COLO668 (cell line): ENCODE measurements around the gene P2RY8.
"Not testable (repeated sequence)": the region's sequence is repeated elsewhere in the genome, so short reads cannot be mapped to it uniquely, and the experiment has no call there.

ENCODE experiments used
- DNase-seq: peaks from one replicate; lab custom pipeline; 2025; ENCODE audit not compliant: unreplicated experiment; lab: John Stamatoyannopoulos, UW

The P2RY8 gene

GRCh38 chrX:1446984-1447968, 89.7 kb downstream of the P2RY8 start:
- not testable (repeated sequence) for DNase-seq

GRCh38 chrX:1444561-1445500, 92.2 kb downstream of the P2RY8 start:
- no peak for DNase-seq

GRCh38 chrX:1443496-1444075, 93.4 kb downstream of the P2RY8 start:
- no peak for DNase-seq

DNA sequence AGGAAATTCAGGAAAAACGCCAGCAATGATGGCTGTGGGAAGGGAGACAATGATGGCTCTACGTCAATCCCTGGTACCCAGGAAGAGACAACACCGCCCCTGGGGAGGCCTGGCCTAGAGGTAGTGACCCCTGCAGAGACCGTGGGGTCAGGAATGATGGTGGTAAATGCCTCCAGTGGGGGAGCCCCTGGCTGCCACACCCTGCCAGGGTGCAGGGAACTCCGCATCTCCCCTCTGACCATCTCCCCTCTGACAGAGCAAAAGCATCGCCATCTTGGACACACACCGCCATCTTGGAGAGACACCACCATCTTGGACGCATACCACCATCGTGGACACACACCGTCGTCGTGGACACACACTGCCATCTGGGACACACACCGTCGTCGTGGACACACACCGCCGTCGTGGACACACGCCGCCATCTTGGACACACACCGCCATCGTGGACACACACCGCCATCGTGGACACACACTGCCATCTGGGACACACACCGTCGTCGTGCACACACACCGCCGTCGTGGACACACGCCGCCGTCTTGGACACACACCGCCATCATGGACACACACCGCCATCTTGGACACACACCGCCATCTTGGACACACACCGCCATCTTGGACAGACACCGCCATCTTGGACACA, 94.1 kb downstream of the P2RY8 start:
- no peak for DNase-seq

GRCh38 chrX:1442016-1442665, 94.8 kb downstream of the P2RY8 start:
- DNase-seq = no peak

GRCh38 chrX:1440506-1440905, 96.5 kb downstream of the P2RY8 start:
- no peak for DNase-seq

DNA sequence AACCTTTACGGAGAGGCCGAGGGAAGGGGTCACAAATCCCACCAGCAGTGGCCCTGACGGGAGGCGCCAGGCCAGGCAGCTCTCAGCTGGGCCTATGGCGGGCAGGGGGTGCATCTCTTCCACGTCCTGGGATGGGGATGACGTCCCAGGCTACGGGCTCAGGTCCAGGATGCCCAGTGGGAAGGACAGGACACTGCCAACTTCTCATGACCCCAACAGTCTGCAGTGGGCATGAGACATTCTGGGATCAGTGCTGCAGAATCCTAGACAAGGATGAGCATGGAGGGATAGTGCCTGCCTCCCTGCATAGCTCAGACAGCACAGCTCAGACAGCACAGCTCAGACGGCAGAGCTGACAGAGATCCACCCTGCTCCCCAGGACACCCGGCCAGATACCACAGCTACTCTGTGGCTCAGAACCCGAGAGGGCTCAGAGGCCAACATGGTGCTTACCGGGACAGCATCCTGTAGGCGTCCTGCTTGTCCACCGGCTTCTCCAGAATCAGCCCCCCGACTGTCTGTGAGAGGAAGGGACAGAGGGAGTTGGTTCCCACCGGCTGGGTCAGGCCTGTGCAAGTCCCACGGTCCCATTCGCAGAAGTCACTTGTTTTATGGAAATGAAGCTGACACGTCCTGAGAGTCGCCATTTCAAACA, 101.6 kb downstream of the P2RY8 start:
- no peak for DNase-seq

DNA sequence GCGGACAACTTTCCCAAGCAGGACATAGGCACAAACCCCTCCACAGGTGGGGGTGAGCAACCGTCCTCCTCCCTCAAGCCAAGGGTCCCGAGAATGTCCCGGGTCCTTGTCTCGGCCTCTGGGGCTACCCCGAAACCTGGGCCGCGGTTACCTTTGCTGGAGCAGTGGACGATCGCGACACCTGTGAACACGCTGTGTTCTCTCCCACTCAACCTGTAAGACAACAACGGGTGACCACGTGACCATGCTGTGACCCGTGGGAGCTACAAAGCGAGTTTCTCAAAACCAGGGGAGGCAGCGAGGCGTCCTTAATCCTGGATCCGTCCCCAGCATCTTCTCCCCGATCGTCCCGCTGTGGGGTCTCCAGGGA, 102.1 kb downstream of the P2RY8 start:
- no peak for DNase-seq

- DNase-seq = no peak
Measured at GRCh38 chrX:1433646-1434357, 103.2 kb downstream of the P2RY8 start.

DNA sequence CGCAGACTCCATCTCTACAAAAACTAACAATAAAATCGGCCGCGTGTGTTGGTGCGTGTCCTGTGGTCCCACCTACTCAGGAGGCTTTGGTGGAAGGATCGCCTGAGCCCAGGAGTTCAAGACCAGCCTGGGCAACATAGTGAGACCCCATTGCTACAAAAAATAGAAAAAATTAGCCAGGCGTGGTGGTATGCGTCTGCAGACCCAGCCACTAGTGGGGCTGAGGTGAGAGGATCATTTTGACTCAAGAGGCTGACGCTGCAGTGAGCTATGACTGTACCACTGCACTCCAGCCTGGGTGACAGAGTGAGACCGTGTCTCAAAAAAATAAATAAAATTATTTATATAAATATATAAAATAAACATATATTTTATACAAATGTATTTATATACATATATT, 106.5 kb downstream of the P2RY8 start:
- no peak for DNase-seq

DNA sequence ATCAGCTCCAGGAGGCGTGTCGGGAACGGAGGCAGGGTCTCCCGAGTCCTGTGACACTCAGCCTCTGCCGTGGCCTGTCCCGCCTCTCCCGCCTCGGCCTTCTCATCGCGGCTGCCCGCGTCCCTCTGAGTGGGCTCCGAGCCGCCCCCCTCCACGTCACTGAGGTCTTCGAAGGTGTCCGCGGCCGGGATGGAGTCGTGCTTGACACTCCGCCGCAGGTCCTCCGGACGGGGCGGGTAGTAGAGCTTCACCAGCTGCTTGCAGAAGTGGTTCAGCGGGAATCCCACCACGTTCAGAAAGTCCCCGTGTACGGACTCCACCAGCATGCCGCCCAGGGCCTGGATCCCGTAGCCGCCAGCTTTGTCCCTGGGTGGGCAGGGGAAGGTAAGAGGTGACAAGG, 109.2 kb downstream of the P2RY8 start:
- DNase-seq = no peak

GRCh38 chrX:1426321-1426720, 110.7 kb downstream of the P2RY8 start:
- not testable (repeated sequence) for DNase-seq

DNA sequence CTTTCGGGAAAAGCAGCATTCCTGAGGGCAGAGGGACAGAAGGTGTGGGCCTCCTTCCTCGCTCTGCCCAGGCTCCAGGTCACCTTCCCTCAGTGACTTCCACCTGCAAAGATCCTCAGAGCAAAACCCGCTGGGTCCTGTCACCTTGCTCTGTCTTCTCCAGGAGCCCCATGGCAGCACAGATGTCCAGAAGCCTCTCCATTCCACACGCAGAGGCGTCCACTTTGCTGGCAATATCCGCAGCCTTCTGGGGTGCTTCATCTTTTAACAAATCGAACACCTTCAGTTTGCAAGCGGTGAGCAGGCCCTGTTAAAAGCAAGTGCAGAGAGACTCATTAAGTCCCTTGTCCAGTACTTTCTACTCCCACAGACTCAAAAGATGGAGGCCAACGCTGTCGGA, 111.6 kb downstream of the P2RY8 start:
- no peak for DNase-seq

GRCh38 chrX:1424147-1424851, 112.7 kb downstream of the P2RY8 start:
- no peak for DNase-seq

DNA sequence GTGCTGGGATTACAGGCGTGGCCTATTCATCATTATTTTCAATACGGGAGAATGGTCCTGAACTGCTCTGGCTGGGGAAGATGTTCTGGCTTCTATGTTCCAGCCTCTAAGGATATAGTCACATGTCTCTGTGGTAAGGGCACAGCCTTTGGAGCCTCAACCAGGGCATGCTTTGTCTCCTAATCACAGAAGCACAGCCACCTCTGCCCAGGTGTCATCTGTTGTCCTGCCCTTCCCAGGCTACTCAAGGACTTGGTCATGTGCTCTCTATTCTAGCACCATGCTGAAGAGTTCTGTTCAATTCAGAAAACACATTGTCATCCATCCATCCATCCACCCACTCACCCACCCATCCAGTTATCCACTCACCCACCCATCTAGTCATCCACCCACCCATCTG, 113.8 kb downstream of the P2RY8 start:
- no peak for DNase-seq

- no peak for DNase-seq
Measured at GRCh38 chrX:1422135-1422465, 114.9 kb downstream of the P2RY8 start.

- no peak for DNase-seq
Measured at GRCh38 chrX:1421433-1422134, 115.4 kb downstream of the P2RY8 start.

- no peak for DNase-seq
Measured at GRCh38 chrX:1420371-1420770, 116.6 kb downstream of the P2RY8 start.
